Gastroesophageal sphincter (tissue), 4 donors: Measurements from ENCODE around the gene MRPS18A. TPM values are rescaled to one million over a fixed set of nuclear protein-coding genes. Genes with fewer than 3 reads are reported as not detected.
"Not testable (repeated sequence)": the region's sequence is repeated elsewhere in the genome, so short reads cannot be mapped to it uniquely, and the experiment has no call there.

ENCODE experiments used
- ATAC-seq: fragments of 150-250 bp; one replicate; pipeline ENCODE4 v1.9.1; 2016; ENCODE audit warnings: mild to moderate bottlenecking, moderate library complexity
- H3K27ac ChIP-seq, 4 donors: fragments of 200-600 bp; sonication (generic) in 3 of 4; 1 replicate in 3 of 4; 2 replicates in 1 of 4; pipeline ENCODE4 v1.5.1; 2016 to 2019
- H3K27me3 ChIP-seq: fragments of 200-600 bp; sonication (generic); one replicate; pipeline ENCODE4 v1.5.1; 2019
- H3K36me3 ChIP-seq, 2 donors: fragments of 200-600 bp; sonication (generic); one replicate each; pipeline ENCODE4 v1.5.1; 2019; ENCODE audit warnings: control low read depth in 1 of 2
- H3K4me1 ChIP-seq, 3 donors: fragments of 200-600 bp; sonication (generic); 1 replicate in 2 of 3; 2 replicates in 1 of 3; pipeline ENCODE4 v1.5.1; 2016 to 2019; ENCODE audit warnings: control low read depth in 2 of 3
- H3K4me3 ChIP-seq, 2 donors: fragments of 200-600 bp; sonication (generic); one replicate each; pipeline ENCODE4 v1.5.1; 2019; ENCODE audit warnings: mild to moderate bottlenecking in 1 of 2, moderate library complexity in 1 of 2
- H3K9me3 ChIP-seq, 3 donors: fragments of 200-600 bp; sonication (generic); one replicate each; pipeline ENCODE4 v1.5.1; 2017 to 2019; ENCODE audit warnings: control low read depth in 2 of 3
- EP300 ChIP-seq: sonication (generic); formaldehyde crosslinking; IDR thresholded peaks from one replicate; pipeline ENCODE4 v1.6.1; 2017; ENCODE audit warnings: antibody characterized with exemption, mild to moderate bottlenecking
- POLR2A ChIP-seq, 2 donors: fragments of 450-650 bp; IDR thresholded peaks; one replicate each; pipeline ENCODE4 v1.6.1; 2017; ENCODE audit warnings: antibody characterized with exemption in 2 of 2, mild to moderate bottlenecking in 2 of 2, moderate library complexity in 1 of 2
- POLR2AphosphoS5 ChIP-seq: sonication (generic); formaldehyde crosslinking; IDR thresholded peaks from one replicate; pipeline ENCODE4 v1.6.1; 2017; ENCODE audit warnings: antibody characterized with exemption
- WGBS, 2 donors: methylation state at CpG; one replicate each; pipeline ENCODE4 v1.1.5; 2018; ENCODE audit warnings: low coverage in 1 of 2; 5-methylcytosine and 5-hydroxymethylcytosine counted together
- total RNA-seq, 4 donors: library from RNA; depleted of rRNA; stranded (reverse); fragments of >200 nt; gene quantifications; one replicate each; pipeline ENCODE4 v1.1.0, GENCODE V29; 2016
- TF ChIP-seq, protein P1 (sequence below), 4 experiments: fragments of 200-600 bp in 2 of 4; fragments of 450-650 bp in 2 of 4; sonication (generic) in 1 of 4; IDR thresholded peaks; one replicate each; pipeline ENCODE4 v1.5.1; 2017 to 2019; ENCODE audit warnings: antibody characterized with exemption in 4 of 4, mild to moderate bottlenecking in 2 of 4, moderate library complexity in 2 of 4

Gene MRPS18A
- total RNA-seq, 4 donors from 2014 or later, result 36.3 to 47.3 (median 38.6) TPM

DNA sequence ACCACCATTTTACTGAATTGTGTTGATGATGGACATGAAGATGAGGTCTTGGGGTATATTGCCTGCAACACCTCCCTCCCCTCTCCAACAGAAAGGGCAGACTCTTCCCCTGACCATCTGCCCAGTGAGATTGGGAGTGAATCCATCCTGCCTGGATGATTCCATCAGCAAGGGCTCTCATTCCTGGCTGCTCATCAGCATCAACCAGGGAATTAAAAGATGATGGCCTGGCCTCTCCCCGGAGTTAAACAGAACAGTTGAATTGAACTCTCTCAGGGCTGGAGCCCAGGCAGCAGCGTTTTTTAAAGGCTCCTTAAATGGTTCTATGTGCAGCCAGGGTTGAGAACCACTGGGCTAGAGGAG, 14.6 kb upstream of the MRPS18A start:
- WGBS, 2 donors, result 33% methylated on average over 1 of the region's 2 CpGs; no CpG with 5 or more reads in 1 of the 2 donors
- no peak overlapping the region for H3K4me3 ChIP-seq
- H3K27me3 ChIP-seq, result no peaks in the 10 kb centered on the region
- peak overlapping the region; percentile 63 to 83 (median 78) for H3K27ac ChIP-seq
- no peak for TF ChIP-seq POLR2A (IDR thresholded peaks at IDR 0.05)
- TF ChIP-seq EP300, result no peak
- TF ChIP-seq POLR2AphosphoS5, result no peak
- TF ChIP-seq, protein P1, sequence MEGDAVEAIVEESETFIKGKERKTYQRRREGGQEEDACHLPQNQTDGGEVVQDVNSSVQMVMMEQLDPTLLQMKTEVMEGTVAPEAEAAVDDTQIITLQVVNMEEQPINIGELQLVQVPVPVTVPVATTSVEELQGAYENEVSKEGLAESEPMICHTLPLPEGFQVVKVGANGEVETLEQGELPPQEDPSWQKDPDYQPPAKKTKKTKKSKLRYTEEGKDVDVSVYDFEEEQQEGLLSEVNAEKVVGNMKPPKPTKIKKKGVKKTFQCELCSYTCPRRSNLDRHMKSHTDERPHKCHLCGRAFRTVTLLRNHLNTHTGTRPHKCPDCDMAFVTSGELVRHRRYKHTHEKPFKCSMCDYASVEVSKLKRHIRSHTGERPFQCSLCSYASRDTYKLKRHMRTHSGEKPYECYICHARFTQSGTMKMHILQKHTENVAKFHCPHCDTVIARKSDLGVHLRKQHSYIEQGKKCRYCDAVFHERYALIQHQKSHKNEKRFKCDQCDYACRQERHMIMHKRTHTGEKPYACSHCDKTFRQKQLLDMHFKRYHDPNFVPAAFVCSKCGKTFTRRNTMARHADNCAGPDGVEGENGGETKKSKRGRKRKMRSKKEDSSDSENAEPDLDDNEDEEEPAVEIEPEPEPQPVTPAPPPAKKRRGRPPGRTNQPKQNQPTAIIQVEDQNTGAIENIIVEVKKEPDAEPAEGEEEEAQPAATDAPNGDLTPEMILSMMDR (IDR thresholded peaks at IDR 0.05), result no peak
- peak; percentile 0 for ATAC-seq
- no peaks in the 10 kb centered on the region for H3K36me3 ChIP-seq
- no peaks in the 10 kb centered on the region for H3K9me3 ChIP-seq
- H3K4me1 ChIP-seq, result peaks cover 3 to 69% (median 39%) of the 10 kb centered on the region in 3 donors

DNA sequence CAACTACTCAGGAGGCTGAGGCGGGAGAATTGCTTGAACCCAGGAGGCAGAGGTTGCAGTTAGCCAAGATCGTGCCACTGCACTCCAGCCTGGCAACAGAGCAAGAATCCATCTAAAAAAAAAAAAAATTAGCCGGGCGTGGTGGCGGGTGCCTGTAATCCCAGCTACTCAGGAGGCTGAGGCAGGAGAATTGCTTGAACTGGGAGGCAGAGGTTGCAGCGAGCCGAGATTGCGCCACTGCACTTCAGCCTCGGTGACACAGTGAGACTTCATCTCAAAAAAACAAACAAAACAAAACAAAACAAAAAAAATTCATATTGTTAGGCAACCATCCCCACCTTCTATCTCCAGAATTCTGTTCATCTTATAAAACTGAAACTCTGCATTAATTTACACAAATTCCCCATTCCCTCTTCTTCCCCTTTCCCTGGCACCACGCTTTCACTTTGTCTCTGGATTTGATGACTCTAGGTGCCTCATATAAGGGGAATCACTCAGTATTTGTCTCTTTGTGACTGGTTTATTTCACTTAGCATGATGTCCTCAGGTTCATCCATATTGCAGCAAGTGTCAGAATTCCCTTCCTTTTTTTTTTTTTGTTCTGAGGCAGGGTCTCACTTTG, 13.5 kb upstream of the MRPS18A start:
- not testable (repeated sequence) for H3K27me3 ChIP-seq, H3K27ac ChIP-seq, H3K36me3 ChIP-seq, H3K4me3 ChIP-seq, H3K9me3 ChIP-seq, ATAC-seq
- H3K4me1 ChIP-seq, result peaks cover 3 to 58% (median 34%) of the 10 kb centered on the region in 3 donors
- WGBS, 2 donors, result 89 to 94% methylated on average over 5 to 6 of the region's 10 CpGs

DNA sequence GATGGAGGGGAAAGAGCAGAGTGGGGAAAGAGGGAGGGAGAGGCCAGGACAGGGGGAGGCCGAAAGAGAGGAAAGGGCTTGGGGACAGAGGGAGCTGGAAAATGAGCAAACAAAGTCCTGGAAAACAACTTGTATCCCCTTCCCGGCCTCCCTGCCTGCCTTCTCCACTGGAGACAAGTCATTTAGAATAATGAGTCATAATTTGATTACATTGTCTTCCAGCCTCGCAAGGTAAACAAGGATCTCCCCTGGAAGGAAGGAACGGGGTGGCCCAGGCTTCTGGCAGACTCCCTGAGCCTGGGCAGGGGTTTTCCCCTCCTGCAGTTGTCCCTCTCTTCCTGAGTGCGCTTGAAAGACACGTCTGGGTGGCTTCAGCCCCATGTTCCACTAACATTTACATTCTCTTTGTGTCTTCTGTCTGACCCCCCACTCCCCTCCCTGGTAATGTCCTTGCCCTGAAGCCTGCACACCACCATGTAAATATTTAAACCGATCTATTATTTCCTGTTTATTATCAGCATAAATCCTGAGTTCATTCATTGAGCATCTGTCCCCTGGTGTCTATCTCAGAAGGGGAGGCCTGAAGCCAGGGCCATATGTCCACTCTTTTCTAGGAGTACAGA, 12.1 kb upstream of the MRPS18A start:
- Histone ChIP-seq H3K36me3 (no peaks in the 10 kb centered on the region), H3K27me3 (no peaks in the 10 kb centered on the region), H3K27ac (no peak overlapping the region), H3K4me1 (peaks cover 3 to 48% (median 30%) of the 10 kb centered on the region in 3 donors), H3K9me3 (no peaks in the 10 kb centered on the region), H3K4me3 (no peak overlapping the region)
- TF ChIP-seq, protein P1 (IDR thresholded peaks at IDR 0.05), result no peak
- whole genome bisulfite sequencing, 2 donors, result 55 to 64% methylated on average over 5 of the region's 7 CpGs
- ATAC-seq, result no peak

DNA sequence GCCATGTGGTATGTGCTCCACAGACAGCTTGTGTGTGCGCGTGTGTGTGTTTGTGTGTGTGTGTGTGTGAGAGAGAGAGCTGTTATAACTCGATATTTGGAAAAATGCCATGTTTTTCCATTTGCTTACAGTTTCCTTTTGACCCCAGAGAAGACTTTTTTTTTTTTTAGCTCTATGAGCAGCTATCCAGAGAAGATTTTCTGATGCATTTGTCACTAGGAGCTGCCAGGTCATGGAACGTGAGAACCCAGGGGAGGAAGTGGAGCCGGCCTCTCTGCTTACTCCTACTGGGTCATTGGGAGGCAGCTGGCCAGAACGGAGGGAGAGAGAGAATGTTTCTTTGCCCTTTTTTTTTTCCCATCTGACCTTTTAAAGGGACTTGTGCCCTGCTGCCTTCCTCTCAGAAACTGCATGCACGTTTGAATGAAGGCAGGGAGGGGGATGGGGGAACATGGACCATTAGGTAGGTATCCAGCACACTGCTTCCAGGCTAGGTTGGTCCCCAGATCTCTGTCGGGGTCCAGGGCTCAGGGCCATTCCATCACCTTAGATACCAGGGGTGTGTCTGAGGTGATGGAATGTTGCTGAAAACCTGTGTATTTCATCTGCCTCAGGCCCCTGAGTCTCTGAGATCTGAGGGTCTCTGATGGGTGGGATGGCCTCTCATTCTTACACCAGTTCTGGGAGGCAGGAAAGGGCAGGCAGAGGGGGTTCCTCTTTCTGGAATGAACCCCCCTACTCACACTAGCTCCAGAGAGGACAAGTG, 11.2 kb upstream of the MRPS18A start:
- no peak for TF ChIP-seq POLR2AphosphoS5
- TF ChIP-seq, protein P1 (IDR thresholded peaks at IDR 0.05), result no peak
- no peak for TF ChIP-seq EP300
- TF ChIP-seq POLR2A (IDR thresholded peaks at IDR 0.05), result no peak
- Histone ChIP-seq H3K4me3 (no peak overlapping the region), H3K36me3 (no peaks in the 10 kb centered on the region), H3K27ac (peak overlapping the region in 1 of 4 donors; percentile 4), H3K9me3 (no peaks in the 10 kb centered on the region), H3K4me1 (peaks cover 3 to 45% (median 30%) of the 10 kb centered on the region in 3 donors), H3K27me3 (peaks cover 6% of the 10 kb centered on the region)
- 31 to 32% methylated on average over 4 to 6 of the region's 8 CpGs for WGBS, 2 donors
- no peak for ATAC-seq

DNA sequence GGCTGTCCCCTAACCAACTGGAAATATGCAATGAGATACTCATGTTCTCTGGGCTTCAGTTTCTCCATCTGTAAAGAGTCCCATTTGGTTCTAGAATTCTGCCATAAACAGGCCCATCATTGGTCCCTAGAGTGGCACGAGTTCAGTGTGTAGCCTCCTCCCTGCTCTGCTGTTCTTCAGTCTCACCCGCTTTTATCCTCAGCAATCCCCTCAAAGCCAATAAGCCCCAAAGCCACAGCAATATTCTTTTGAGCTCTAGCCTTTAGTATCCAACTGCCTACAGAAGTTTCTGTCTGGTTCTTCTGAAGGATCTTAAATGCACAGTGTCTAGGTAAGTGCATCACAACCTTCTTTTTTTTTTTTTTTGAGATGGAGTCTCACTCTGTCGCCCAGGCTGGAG, 9.8 kb upstream of the MRPS18A start:
- Histone ChIP-seq H3K4me1 (peaks cover 3 to 32% (median 23%) of the 10 kb centered on the region in 3 donors), H3K4me3 (no peak overlapping the region), H3K36me3 (no peaks in the 10 kb centered on the region), H3K9me3 (no peaks in the 10 kb centered on the region), H3K27me3 (peaks cover 7% of the 10 kb centered on the region), H3K27ac (no peak overlapping the region)
- TF ChIP-seq, protein P1 (IDR thresholded peaks at IDR 0.05), result no peak
- WGBS, 2 donors, result 79 to 93% methylated on average over 3 of the region's 3 CpGs
- no peak for ATAC-seq
